RWPE2 (cell line): ENCODE measurements around the gene SLTM.
"Not testable (repeated sequence)": the region's sequence is repeated elsewhere in the genome, so short reads cannot be mapped to it uniquely, and the experiment has no call there.

ENCODE experiments used
- ATAC-seq: fragments of 200-7000 bp; cut with Tn5 transposase; 3 replicates; pipeline ENCODE4 v1.9.1; 2021; ENCODE audit warnings: low read depth
- DNase-seq: peaks from one replicate; pipeline ENCODE4 v3.0.0-alpha.2; 2020; ENCODE audit warnings: low spot score
- H3K27ac ChIP-seq: fragments of 450-650 bp; 2 replicates; pipeline ENCODE4 v1.5.1; 2017; ENCODE audit warnings: mild to moderate bottlenecking; ENCODE audit not compliant: poor library complexity, severe bottlenecking
- H3K27me3 ChIP-seq: fragments of 250-450 bp; sonication (Bioruptor Pico); 2 replicates; pipeline ENCODE4 v1.5.1; 2021; ENCODE audit warnings: mild to moderate bottlenecking, moderate library complexity; ENCODE audit not compliant: insufficient read depth, poor library complexity, severe bottlenecking
- H3K36me3 ChIP-seq: fragments of 250-450 bp; sonication (Bioruptor Pico); 2 replicates; pipeline ENCODE4 v1.5.1; 2020; ENCODE audit warnings: low read depth, mild to moderate bottlenecking, moderate library complexity
- H3K4me1 ChIP-seq: fragments of 250-450 bp; sonication (Bioruptor Pico); 2 replicates; pipeline ENCODE4 v1.5.1; 2021; ENCODE audit warnings: mild to moderate bottlenecking, moderate library complexity; ENCODE audit not compliant: insufficient read depth, poor library complexity, severe bottlenecking
- H3K4me3 ChIP-seq: fragments of 250-450 bp; sonication (Bioruptor Pico); 2 replicates; pipeline ENCODE4 v1.5.1; 2021; ENCODE audit warnings: mild to moderate bottlenecking, moderate library complexity; ENCODE audit not compliant: severe bottlenecking
- H3K9me3 ChIP-seq: fragments of 250-450 bp; sonication (Bioruptor Pico); 2 replicates; pipeline ENCODE4 v1.5.1; 2021; ENCODE audit warnings: mild to moderate bottlenecking, moderate library complexity; ENCODE audit not compliant: severe bottlenecking
- CTCF ChIP-seq: fragments of 450-650 bp; IDR thresholded peaks from one replicate; pipeline ENCODE4 v1.5.1; 2017; ENCODE audit warnings: mild to moderate bottlenecking, moderate library complexity; ENCODE audit not compliant: poor library complexity, severe bottlenecking

SLTM gene

GRCh38 chr15:58856086-58856485, 77.4 kb downstream of the SLTM start:
- Histone ChIP-seq H3K4me1 (no peaks in the 10 kb centered on the region), H3K27me3 (no peaks in the 10 kb centered on the region), H3K36me3 (peaks cover 58% of the 10 kb centered on the region), H3K9me3 (no peaks in the 10 kb centered on the region), H3K4me3 (no peak overlapping the region), H3K27ac (no peak overlapping the region)
- DNase-seq (no peak), ATAC-seq (no peak)
- TF ChIP-seq CTCF: no peak

GRCh38 chr15:58854593-58854992, 78.9 kb downstream of the SLTM start:
- H3K9me3 ChIP-seq: no peaks in the 10 kb centered on the region
- TF ChIP-seq CTCF: no peak
- no peaks in the 10 kb centered on the region for H3K4me1 ChIP-seq
- no peak overlapping the region for H3K4me3 ChIP-seq
- peaks cover 71% of the 10 kb centered on the region for H3K36me3 ChIP-seq
- ATAC-seq: no peak
- H3K27ac ChIP-seq: no peak overlapping the region
- DNase-seq: no peak
- H3K27me3 ChIP-seq: no peaks in the 10 kb centered on the region

- ATAC-seq (no peak; the same call in 2 of the 3 replicates), DNase-seq (no peak)
- Histone ChIP-seq H3K27ac (no peak overlapping the region), H3K4me3 (no peak overlapping the region), H3K36me3 (peaks cover 76% of the 10 kb centered on the region), H3K9me3 (no peaks in the 10 kb centered on the region), H3K27me3 (no peaks in the 10 kb centered on the region), H3K4me1 (no peaks in the 10 kb centered on the region)
- TF ChIP-seq CTCF: no peak
These were observed 81.1 kb downstream of the SLTM start for GRCh38 chr15:58852347-58852746.

GRCh38 chr15:58851205-58851604, 82.3 kb downstream of the SLTM start:
- H3K4me3 ChIP-seq, ATAC-seq, DNase-seq, H3K9me3 ChIP-seq, H3K27me3 ChIP-seq, H3K4me1 ChIP-seq, H3K27ac ChIP-seq: not testable (repeated sequence)
- H3K36me3 ChIP-seq: peaks cover 78% of the 10 kb centered on the region

- Histone ChIP-seq H3K27me3 (no peaks in the 10 kb centered on the region), H3K4me1 (no peaks in the 10 kb centered on the region), H3K27ac (no peak overlapping the region), H3K4me3 (no peak overlapping the region), H3K9me3 (no peaks in the 10 kb centered on the region), H3K36me3 (peaks cover 62% of the 10 kb centered on the region)
- TF ChIP-seq CTCF: no peak
- no peak for DNase-seq
- no peak for ATAC-seq
These were observed 90.6 kb downstream of the SLTM start for GRCh38 chr15:58842713-58843396.
